ENCODE data around the gene ROCK2.

- TF ChIP-seq, protein P1, sequence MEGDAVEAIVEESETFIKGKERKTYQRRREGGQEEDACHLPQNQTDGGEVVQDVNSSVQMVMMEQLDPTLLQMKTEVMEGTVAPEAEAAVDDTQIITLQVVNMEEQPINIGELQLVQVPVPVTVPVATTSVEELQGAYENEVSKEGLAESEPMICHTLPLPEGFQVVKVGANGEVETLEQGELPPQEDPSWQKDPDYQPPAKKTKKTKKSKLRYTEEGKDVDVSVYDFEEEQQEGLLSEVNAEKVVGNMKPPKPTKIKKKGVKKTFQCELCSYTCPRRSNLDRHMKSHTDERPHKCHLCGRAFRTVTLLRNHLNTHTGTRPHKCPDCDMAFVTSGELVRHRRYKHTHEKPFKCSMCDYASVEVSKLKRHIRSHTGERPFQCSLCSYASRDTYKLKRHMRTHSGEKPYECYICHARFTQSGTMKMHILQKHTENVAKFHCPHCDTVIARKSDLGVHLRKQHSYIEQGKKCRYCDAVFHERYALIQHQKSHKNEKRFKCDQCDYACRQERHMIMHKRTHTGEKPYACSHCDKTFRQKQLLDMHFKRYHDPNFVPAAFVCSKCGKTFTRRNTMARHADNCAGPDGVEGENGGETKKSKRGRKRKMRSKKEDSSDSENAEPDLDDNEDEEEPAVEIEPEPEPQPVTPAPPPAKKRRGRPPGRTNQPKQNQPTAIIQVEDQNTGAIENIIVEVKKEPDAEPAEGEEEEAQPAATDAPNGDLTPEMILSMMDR (optimal IDR thresholded peaks at IDR 0.05 in 1 of 3, IDR thresholded peaks at IDR 0.05 in 1 of 3, conservative IDR thresholded peaks at IDR 0.05 in 1 of 3; ENCODE audit: extremely low read depth in 1 of 3, insufficient read depth in 2 of 3, low read length in 3 of 3), result no peak
- no peak for TF ChIP-seq EZH2 (IDR thresholded peaks at IDR 0.05; ENCODE audit: low read length)
Measured at GRCh38 chr2:11158916-11159573, 185.4 kb downstream of the ROCK2 start.
